ENCODE results near the gene SLC30A2.

Gene SLC30A2

DNA sequence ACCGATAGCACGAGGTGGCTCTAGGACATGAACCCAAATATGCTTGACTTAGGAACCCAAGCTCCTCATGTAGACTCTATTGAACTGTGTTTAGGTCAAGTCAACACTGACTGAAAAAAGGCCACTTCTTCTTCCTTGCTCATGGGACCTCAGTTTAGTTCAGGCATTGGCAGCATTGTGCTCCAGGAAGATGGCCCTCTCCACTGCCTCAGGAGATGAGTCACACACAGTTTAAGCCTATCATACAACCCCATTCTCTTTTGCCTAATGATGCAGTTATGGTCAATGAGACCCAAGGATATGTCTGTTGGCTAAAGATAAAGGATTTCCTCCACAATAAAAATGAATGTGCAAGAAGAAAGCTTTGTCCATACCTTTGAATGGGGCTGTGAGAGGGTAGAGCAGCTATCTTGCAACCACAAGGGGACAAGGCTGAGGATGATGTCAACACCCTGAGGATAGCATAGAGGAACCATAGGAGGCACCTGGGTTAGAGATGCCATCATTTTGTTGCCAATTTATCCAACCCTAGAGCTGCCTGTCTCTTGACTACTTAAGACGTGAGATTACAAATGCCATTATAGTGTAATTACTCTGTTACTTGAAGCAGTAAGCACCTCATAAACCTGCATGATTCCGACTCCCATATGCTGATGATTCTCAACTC lies 24.5 kb upstream of the SLC30A2 start:
- no peak for DNase-seq (ENCODE audit: low read depth in 2 of 2)

DNA sequence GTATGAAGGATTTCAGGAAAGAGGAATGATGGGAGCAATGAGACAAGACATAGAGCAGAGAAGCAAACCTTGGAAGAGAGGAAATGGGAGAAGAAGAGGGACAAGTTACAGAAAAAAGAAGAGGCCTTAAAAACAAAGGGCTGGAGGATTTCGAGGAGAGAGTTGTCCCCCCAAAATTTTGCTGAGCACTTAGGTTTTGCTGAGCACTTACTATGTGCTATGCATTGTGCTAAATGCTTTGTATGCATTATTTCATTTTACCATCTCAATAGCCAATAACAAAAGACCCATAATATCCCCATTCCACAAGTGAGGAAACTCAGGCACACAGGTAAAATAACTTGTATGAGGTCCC lies 24.0 kb upstream of the SLC30A2 start:
- no peak for DNase-seq (ENCODE audit: low read depth in 2 of 2)

DNA sequence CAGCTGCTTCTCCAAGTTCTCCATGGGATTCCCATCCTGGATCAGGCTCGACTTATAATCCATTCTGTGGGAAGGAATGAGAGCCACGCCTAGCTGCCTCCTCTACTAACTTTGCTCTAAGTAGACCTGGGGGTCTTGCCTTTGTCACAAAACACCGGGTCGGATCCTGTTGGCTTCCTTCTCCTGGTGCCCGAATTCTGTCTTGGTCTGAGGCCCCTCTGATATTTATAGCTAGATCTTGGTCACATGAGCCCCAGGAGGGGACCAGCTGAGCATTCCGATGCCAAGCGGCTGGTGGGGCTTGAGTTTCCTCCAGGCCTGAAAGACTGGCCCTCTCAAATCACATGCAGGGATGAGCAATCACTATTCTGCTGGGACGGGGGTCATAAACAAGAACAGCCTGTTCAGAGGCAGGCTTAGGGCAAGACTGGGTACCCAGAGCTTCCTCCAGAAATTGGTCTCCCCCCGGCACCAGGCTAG lies 21.6 kb upstream of the SLC30A2 start, which contains the start of gene TRIM63:
Gene TRIM63 (minus strand): TSS at position 199 of the 480 bp plus-strand sequence. CDS start 136 bp downstream, at position 63.
- no peak for DNase-seq (ENCODE audit: low read depth in 2 of 2)

DNA sequence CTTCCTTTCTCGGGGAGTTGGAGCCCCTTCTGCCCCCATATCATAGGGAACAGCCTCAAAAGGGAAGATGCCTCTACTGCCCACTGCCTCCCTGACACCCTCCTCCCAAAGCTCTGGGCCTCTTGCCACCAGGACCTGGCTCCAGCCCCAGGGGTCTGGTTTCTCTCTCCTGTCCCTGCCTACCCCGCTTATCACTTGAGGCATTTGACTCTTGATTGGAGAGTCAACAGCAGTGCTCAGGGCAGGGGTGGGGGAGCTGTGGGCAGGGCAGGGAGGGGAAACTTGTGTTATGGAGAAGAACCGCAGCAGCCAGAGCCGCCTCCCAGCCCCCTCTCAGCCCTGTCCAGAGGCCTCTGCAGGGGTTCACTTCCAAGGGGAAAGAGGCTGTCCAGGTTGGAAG lies 20.9 kb upstream of the SLC30A2 start:
- no peak for DNase-seq (ENCODE audit: low read depth in 2 of 2)

DNA sequence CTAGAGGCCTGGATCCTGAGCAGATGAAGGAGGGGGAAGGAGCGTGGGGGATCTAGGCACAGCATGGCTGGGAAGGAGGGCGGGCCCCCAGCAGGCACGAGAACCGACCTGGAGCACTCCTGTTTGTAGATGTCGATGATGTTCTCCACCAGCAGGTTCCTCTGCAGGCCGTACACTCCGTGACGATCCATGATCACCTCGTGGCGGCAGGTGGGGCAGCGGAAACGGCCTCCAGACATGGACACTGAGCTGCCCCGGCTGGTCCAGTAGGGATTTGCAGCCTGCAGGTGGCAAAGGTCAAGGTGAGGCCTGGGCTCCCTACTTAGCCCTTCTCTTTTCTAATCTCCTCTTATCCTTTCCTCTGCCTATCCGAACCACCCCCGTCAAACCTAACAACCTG lies 20.2 kb upstream of the SLC30A2 start:
- no peak for DNase-seq (ENCODE audit: low read depth in 2 of 2)

DNA sequence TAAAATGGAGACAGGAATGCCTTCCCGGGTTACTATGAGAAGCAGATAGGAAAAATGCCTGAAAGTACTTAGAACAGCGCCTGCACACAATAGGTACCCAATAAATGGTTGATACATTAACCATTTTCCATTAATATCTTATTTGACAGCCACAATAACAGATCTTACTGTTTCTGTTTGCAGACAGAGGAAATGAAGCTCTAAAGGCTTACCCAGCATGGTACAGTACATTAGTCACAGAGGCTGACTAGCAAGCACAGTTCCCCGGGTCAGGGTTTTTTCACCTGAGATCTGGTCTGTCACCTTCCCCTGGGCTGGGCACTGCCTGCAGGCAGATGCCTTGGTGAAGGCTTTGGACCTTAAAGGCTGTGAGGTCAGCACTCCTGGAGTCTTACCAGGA lies 18.6 kb upstream of the SLC30A2 start:
- DNase-seq (ENCODE audit: low read depth in 2 of 2) = no peak

DNA sequence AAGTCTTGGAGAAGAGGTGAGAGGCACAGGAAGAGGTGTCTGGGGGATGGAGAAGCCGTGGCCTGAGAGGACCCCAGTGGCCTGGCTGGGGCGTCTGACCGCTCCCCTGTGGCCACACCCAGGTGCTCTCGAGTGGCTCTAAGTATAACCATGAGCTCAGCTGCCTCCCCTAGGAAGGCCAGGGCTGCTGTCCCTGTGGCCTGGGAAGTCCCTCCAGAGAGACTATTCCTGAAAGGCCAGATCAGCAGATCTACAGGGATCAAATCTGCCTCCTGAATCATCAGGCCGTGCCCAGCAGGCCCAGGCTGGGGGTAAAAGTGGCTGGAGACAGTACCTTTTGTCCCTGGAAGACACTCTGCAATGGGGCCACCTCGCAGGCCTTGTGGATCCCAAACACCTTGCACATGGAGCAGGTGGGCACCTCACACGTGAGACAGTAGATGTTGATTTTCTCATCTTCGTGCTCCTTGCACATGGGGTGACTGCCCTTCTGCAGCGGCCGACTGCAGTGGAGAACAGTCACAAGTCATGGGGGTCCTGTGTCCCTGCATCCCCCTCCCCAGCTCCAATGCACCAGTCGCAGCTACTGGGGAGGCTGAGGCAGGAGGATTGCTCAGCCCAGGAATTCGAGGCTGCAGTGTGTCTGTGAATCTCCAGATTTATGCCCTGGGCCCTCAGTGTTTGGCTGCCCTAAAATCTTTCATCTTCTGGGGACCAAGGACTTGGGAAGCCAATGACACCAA lies 15.1 kb upstream of the SLC30A2 start:
- no peak for DNase-seq (ENCODE audit: low read depth in 2 of 2)

DNA sequence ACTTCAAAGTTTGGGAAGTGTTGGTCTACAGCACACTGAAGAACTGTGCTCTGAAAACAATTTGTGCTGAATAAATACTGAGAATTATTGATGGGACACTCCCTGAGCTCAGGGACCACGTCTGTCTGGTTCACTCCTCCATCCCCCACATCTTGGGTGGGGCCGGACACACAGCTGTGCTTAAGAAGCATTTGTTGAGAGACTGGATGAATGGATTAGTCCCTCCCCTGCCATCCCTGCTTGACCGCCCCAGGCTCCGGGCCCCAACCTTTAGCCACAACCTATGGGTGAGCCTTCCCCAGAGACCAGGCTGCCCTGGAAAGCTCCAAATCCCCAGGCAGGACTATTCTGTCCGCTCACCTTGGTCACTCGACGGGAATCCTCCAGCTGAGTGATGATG lies 14.0 kb upstream of the SLC30A2 start:
- no peak for DNase-seq (ENCODE audit: low read depth in 2 of 2)

DNA sequence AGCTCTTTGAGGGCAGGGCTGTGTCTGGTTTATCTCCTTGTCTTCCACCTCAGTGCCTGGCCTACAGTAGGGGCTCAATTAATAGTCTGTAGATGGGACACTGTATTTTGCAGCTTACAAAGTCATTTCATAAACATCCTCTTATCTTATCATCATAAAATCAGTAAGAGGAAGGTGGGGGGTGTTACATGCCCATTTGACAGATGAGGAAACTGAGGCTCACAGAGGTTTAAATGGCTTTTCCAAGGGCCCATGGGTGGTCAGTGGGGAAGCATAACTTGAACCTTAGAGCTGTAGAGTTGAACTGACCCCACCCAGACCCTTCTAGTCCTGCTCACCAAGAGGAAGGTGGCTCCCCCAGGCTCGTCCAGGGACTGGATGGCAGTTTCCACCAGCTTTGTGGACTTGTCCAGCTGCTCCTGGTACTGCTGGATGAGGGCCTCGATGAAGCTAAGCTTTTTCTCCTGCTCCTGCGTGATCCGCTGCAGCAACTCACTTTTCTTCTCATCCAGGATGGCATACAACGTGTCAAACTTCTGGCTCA lies 12.2 kb upstream of the SLC30A2 start:
- no peak for DNase-seq (ENCODE audit: low read depth in 2 of 2)

DNA sequence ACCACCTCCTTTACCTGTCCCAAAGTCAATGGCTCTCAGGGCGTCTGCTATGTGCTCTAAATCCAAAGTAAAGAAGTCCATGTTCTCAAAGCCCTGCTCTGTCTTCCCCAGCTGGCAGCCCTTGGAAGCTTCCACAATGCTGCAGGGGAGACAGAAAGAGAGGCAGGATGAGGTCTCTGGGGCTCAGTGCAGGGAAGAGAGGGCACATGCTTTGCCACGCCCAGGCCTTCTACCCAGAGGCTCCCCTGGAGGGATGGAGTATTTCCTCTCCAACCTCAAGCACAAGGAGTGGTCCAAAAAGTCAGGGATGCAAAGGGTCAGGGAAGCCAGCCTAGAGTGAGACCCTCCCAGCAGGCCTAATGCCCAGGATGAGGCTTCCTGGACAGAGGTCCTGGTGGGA lies 11.3 kb upstream of the SLC30A2 start:
- no peak for DNase-seq (ENCODE audit: low read depth in 2 of 2)

DNA sequence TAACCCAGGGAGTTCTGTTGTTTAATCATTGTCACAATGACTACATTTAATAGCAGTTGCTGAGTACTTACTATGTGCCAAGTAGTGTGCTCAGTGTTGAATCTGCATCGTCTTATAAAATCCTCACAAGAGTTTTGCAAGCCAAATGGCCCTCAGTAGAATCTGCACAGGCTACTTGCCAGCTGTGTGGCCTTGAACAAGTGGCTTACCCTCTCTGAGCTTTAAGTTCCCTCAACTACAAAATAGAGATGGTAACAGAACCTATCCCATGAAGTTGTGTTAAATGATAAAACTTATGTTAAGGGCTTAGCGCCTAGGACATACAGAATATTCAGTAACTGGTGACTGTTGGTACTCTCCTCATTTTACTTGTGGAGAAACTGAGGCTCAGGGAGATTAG lies 9.1 kb upstream of the SLC30A2 start:
- no peak for DNase-seq (ENCODE audit: low read depth in 2 of 2)

DNA sequence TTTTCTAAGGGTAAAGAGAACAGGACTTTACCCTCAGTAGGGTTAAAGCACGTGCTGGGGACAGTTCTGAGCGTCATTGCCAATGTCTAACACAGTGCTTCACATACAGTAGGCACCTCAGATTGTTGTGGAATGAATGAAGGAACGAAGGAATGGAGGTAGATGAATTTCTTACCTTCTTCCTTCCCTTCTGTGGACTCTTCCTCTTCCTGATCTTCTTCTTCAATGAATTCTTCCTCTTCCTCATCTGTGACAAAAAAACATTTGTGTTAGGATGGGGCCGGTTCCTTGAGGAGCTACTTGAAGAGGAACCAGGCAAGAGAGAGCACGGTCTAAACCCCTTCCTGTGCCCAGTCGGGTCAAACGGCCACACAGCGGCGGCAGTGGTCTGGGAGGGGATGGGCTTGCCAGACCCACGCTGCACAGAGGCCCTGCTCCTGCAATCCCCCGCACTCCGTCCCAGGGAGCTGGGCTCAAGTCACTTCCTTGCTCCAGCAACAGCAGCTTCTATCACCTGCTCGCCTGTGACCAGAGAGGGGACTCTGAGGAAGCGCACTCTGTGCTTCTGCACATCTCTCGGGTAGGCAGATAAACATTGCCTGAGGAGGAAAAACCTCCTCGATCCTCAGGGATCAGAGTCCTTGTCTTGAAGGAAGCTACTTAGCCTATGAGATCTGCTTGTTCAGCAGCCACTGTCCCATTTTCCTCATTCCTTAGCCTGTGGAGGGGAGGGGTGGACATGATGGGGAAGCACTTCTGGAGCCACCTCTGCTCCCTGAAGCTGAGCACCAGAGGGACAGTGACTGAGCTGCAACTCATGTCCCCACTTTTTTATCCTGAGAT lies 8.0 kb upstream of the SLC30A2 start:
- no peak for DNase-seq (ENCODE audit: low read depth in 2 of 2)

DNA sequence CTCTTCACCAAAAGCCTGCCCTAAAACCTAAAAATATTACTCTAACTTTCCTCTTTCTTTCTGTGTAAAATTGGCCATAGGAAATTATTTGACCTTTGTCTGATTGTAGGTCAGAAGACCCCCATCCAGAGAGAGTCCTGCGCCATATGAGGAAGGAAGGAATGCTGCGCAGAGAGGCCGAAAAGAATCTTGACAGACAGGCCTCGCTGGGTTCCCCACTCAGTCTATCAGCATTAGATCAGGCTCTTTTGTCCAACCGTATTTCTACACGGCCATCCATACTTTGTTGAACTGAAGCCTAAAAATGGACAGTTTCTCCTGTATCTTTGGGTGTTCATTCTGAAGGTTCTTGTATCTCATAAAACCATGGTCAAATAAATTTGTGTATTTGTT lies 4.3 kb upstream of the SLC30A2 start:
- DNase-seq (ENCODE audit: low read depth in 2 of 2) = no peak

DNA sequence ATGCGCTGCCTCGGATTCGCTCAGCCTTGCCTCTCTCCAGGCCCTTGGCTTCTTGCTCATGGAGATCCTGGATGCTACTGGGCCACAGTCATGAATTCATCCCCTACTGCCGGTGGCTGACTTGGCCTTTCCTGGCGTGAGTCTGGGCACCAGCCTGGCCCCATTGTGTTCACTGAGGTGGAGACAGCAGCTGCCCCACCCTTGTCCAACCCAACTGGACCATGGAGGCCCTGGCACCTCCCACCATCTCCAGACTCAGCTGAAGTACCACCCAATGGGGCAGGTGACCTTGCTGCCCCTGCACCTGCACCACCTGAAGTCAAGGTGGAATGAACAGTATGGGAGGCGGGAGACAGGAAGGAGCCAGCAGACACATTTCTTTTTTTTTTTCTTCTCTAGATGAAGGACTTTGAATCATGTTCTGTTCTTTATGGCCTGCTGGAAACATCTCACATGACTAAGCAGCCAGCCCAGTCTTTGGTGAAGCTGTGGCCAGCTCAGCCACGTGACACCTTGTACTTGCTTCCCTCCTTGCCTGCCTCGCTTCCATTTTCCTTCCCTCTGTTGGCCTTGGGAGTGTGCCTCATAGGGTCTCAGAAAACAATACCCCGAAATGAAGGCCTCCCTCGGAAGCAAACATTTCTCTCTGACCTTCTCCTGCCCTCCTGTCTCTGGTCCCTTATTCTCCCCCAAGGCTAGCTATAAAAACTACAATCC lies 3.8 kb upstream of the SLC30A2 start:
- DNase-seq (ENCODE audit: low read depth in 2 of 2) = no peak

DNA sequence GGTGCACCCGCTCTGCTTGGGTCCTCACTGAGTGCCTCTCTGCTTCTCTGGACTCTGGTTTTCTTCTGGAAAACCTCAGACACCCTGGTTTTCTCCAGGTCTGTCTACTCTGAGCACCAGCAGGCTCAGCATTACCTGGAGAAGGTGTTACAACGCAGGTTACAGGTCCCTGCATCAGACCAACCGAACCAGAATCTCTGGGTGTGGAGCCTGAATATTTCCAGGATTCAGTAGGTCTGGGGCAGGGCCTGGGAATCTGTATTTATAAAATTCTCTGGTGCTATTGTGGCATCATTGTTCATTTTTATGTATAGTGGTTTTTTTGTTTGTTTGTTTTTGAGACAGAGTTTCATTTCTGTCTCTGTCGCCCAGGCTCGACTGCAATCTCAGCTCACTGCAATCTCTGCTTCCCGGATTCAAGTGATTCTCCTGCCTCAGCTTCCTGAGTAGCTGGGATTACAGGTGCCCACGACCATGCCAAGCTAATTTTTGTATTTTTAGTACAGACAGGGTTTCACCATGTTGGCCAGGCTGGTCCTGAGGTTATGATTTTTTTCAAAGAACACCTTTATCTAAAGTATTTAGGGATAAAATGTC lies 1.5 kb upstream of the SLC30A2 start:
- DNase-seq (ENCODE audit: low read depth in 2 of 2) = no peak

DNA sequence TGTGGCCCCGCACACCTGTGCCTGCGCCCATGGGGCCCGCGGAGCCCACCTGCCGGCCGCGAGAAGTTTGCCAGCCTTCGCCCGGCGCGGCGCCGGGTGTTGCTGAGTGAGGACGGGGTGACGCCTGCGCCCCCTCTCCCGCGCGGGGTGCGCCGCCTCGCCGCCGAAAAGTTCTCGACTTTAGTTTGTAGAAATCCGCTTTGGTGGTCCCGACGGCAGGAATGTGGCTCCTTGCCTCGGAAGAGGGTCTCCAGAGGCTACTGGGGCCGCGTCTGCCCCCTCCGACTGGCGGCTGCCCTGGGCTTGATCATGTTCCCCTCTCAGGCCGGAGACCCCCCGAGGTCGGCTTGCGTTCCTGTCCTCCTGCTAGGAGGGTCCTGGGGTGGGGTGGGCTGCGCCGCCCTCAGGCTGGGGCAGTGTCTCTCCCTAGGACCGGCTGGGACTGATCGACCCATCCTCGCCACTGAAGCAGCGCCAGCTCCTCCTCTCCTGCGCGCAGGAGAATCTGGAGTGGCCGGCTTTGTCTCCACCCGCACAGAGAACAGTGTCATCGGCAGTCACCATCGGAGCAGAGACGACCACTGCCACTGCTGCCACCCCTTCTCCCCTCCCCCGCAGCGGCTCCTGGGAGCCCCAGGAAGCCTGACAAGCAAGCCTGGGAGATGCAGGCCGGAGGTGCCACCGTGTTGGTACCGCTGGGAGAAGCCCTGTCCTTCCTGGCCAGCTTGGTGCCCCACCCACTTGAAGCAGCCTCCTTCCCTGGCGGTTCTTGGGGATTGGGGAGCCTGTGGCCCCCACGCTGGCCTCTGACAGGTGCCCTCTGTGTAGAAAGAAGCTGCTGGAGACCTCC lies 553 bp upstream of the SLC30A2 start:
- no peak for DNase-seq (ENCODE audit: low read depth in 2 of 2)

DNA sequence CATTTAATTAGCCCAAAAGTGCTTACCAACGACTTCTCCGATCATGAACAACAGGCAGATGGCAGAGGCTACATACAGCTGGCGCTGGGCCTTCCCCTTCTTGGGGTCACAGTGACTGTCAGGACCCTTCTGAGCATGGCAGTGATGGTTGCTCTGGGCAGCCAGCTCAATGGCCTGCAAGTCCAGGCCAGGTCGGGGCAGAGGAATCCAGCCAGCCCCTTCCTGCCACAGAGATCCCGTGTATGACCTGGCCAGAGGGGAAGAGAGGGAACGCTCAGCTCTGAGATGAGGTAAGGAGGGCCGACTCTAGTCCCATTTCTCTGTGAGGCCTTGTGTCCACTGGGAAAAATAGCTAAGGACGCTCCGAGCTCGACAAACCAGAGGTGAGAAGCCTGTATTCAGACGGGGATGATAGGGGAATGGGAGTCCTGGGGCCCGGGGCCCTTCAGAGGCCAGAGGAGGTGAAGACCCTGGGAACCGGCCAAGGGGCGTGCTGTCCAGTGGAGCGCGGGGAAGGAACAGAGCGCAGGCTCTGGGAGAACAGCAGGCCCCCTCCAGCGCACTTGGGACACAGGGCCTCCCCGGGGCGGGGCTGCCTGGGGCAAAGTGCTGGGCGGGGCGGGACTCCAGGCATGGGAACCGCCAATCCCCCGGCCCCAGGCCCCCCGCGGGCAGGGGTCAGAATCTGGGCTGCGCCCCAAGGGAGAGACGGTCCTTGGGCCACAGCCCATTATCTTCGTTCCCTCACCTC lies 772 bp downstream of the SLC30A2 start:
- DNase-seq (ENCODE audit: low read depth in 2 of 2) = no peak

DNA sequence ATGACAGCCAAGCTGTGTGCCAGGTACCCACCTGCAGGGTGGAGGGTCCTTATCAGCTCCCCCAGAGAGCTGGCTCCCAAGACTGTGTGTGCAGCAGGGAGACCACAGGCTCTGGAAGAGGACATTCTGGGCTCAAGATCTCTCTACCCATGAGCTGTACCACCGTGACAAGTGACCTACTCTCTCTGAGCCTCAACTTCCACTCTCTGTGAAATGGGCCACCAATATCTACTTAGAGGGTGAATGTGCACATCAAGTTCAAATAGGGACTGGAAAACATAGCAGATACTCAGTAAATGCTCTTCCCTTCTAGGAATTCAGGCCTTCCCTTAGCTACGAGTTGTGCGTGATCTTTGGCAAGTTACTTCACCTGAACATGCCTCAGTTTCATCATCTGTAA lies 1.5 kb downstream of the SLC30A2 start:
- DNase-seq (ENCODE audit: low read depth in 2 of 2) = no peak

DNA sequence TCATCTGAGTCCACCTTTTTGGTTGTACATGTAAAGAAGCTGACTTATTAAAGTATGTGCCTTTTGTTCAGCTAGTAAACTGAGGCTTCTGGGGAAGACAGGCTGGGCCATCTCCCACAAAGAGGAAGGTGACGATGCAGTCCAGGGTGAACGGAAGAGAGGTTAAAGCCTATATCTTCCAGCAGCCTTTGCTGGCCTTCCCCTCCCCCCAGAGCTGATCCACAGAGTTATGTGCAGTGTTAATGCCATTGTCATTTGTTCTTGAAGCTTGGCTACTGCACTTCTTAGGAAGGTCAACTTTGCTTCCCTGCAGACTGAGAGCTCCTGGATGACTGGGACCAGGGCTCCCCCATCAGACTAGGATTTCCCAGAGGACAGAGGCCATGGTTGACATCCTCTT lies 2.2 kb downstream of the SLC30A2 start:
- DNase-seq (ENCODE audit: low read depth in 2 of 2) = no peak

DNA sequence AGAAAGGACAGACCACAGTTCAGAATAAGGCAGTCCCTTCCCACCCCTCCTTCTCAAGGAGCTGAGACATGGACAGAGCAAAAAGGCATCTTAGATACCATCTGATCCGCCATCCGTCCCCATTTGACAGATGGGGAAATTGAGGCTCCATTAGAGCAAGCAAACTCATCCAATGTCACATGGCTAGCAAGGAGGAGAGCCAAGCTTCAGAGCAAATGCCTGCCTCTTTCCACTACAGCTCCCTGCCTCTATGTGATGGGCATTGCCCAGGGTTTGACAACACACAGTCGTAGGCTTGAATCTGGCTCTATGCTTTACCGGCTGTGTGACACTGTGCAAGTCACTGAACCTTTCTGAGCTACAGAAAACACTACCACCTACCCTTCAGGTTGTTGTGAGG lies 3.9 kb downstream of the SLC30A2 start:
- no peak for DNase-seq (ENCODE audit: low read depth in 2 of 2)
